Trophoblast cell (in vitro differentiated cells and primary cell): ENCODE data around the gene SH3GLB2.

ENCODE experiments used
- DNase-seq, 2 donors: peaks; one replicate each; pipeline ENCODE4 v3.0.0-alpha.2; 2016
- H2AFZ ChIP-seq: 2 replicates; pipeline ENCODE4 v1.6.1; 2013; ENCODE audit warnings: low read length, moderate library complexity, mild to moderate bottlenecking; ENCODE audit not compliant: insufficient read depth, poor library complexity
- H2AK5ac ChIP-seq: 2 replicates; pipeline ENCODE4 v1.6.1; 2013; ENCODE audit warnings: mild to moderate bottlenecking, low read length
- H2BK120ac ChIP-seq: 2 replicates; pipeline ENCODE4 v1.6.1; 2013; ENCODE audit warnings: low read length, mild to moderate bottlenecking, moderate library complexity; ENCODE audit not compliant: insufficient read depth, poor library complexity
- H2BK12ac ChIP-seq: 2 replicates; pipeline ENCODE4 v1.6.1; 2013; ENCODE audit warnings: mild to moderate bottlenecking, low read length, moderate library complexity
- H2BK5ac ChIP-seq: 2 replicates; pipeline ENCODE4 v1.6.1; 2013; ENCODE audit warnings: low read length, low read depth, moderate library complexity, mild to moderate bottlenecking; ENCODE audit not compliant: poor library complexity
- H3K14ac ChIP-seq: 2 replicates; pipeline ENCODE4 v1.6.1; 2013; ENCODE audit warnings: mild to moderate bottlenecking, low read length
- H3K18ac ChIP-seq: 2 replicates; pipeline ENCODE4 v1.6.1; 2013; ENCODE audit warnings: mild to moderate bottlenecking, low read length
- H3K23ac ChIP-seq: 2 replicates; pipeline ENCODE4 v1.6.1; 2013; ENCODE audit warnings: low read length
- H3K27ac ChIP-seq: 2 replicates; pipeline ENCODE4 v1.5.1; 2013; ENCODE audit warnings: low read depth, mild to moderate bottlenecking, inconsistent platforms, low read length, moderate library complexity
- H3K27me3 ChIP-seq: 2 replicates; pipeline ENCODE4 v1.6.1; 2013; ENCODE audit warnings: inconsistent platforms, mild to moderate bottlenecking, low read length, moderate library complexity; ENCODE audit not compliant: insufficient read depth
- H3K36me3 ChIP-seq, 2 experiments: 1 replicate in 1 of 2; 2 replicates in 1 of 2; pipeline ENCODE4 v1.6.1; 2013; ENCODE audit warnings: low read length in 2 of 2, mild to moderate bottlenecking in 2 of 2, moderate library complexity in 1 of 2; ENCODE audit not compliant: insufficient read depth in 2 of 2, control insufficient read depth in 1 of 2
- H3K4ac ChIP-seq: 2 replicates; pipeline ENCODE4 v1.6.1; 2013; ENCODE audit warnings: low read depth, mild to moderate bottlenecking, low read length, moderate library complexity
- H3K4me1 ChIP-seq, 2 experiments: 1 replicate in 1 of 2; 2 replicates in 1 of 2; pipeline ENCODE4 v1.6.1; 2013; ENCODE audit warnings: low read length in 2 of 2, mild to moderate bottlenecking in 2 of 2, moderate library complexity in 1 of 2; ENCODE audit not compliant: insufficient read depth in 2 of 2, control insufficient read depth in 1 of 2
- H3K4me2 ChIP-seq: 2 replicates; pipeline ENCODE4 v1.6.1; 2013; ENCODE audit warnings: inconsistent platforms, mild to moderate bottlenecking, low read length, moderate library complexity
- H3K4me3 ChIP-seq: 2 replicates; pipeline ENCODE4 v1.5.1; 2013; ENCODE audit warnings: mild to moderate bottlenecking, low read depth, low read length, inconsistent platforms
- H3K79me1 ChIP-seq: one replicate; pipeline ENCODE4 v1.6.1; 2013; ENCODE audit warnings: low read length
- H3K79me2 ChIP-seq: 2 replicates; pipeline ENCODE4 v1.6.1; 2013; ENCODE audit warnings: low read length, mild to moderate bottlenecking; ENCODE audit not compliant: control insufficient read depth, insufficient read depth, poor library complexity
- H3K9ac ChIP-seq: 2 replicates; pipeline ENCODE4 v1.6.1; 2013; ENCODE audit warnings: mild to moderate bottlenecking, low read length
- H3K9me3 ChIP-seq: 2 replicates; pipeline ENCODE4 v1.6.1; 2013; ENCODE audit warnings: low read depth, mild to moderate bottlenecking, control low read depth, inconsistent platforms, low read length; ENCODE audit not compliant: insufficient read depth
- H4K12ac ChIP-seq: 2 replicates; pipeline ENCODE4 v1.6.1; 2013; ENCODE audit warnings: low read depth, mild to moderate bottlenecking, low read length, moderate library complexity
- H4K8ac ChIP-seq: 2 replicates; pipeline ENCODE4 v1.6.1; 2013; ENCODE audit warnings: low read depth, mild to moderate bottlenecking, low read length, moderate library complexity
- H4K91ac ChIP-seq: one replicate; pipeline ENCODE4 v1.6.1; 2013; ENCODE audit warnings: low read depth, mild to moderate bottlenecking, low read length, moderate library complexity
- whole genome bisulfite sequencing: extraction: QIAGEN DNeasy Blood & Tissue Kit; methylation state at CpG from one replicate; pipeline ENCODE4 v1.1.7; 2013; ENCODE audit warnings: missing lambda C conversion rate; ENCODE audit not compliant: insufficient read length, insufficient coverage; ENCODE audit errors: extremely low coverage; 5-methylcytosine and 5-hydroxymethylcytosine counted together

The SH3GLB2 gene

GRCh38 chr9:129032541-129033159 lies 4.5 kb upstream of the SH3GLB2 start:
- no CpG with 5 or more reads among the region's 12 CpGs for WGBS
- Histone ChIP-seq H3K4me2 (no peak overlapping the region), H3K27ac (no peak overlapping the region), H3K18ac (no peak overlapping the region), H3K27me3 (no peaks in the 10 kb centered on the region), H3K4ac (no peak overlapping the region), H4K8ac (no peak overlapping the region), H3K9me3 (no peaks in the 10 kb centered on the region), H3K4me3 (no peak overlapping the region), H3K79me1 (peaks cover 9% of the 10 kb centered on the region), H3K14ac (no peak overlapping the region), H4K91ac (no peak overlapping the region), H3K4me1 (peaks cover 8 to 10% of the 10 kb centered on the region in 2 experiments), H2AFZ (no peak overlapping the region), H3K9ac (no peak overlapping the region), H3K79me2 (peaks cover 6% of the 10 kb centered on the region), H2BK120ac (no peak overlapping the region), H3K36me3 (no peaks in the 10 kb centered on the region), H2AK5ac (no peak overlapping the region), H2BK5ac (no peak overlapping the region), H3K23ac (no peak overlapping the region), H2BK12ac (no peak overlapping the region), H4K12ac (no peak overlapping the region)
- no peak for DNase-seq

- no peak overlapping the region for H3K18ac ChIP-seq
- no peak overlapping the region for H3K4me3 ChIP-seq
- H3K4ac ChIP-seq, result no peak overlapping the region
- H2AK5ac ChIP-seq, result no peak overlapping the region
- H4K8ac ChIP-seq, result no peak overlapping the region
- H3K27ac ChIP-seq, result no peak overlapping the region
- H3K79me1 ChIP-seq, result peaks cover 15% of the 10 kb centered on the region
- peaks cover 5% of the 10 kb centered on the region for H3K79me2 ChIP-seq
- H2BK5ac ChIP-seq, result no peak overlapping the region
- no peak overlapping the region for H2AFZ ChIP-seq
- no peak overlapping the region for H3K14ac ChIP-seq
- no peak overlapping the region for H2BK12ac ChIP-seq
- no peak overlapping the region for H2BK120ac ChIP-seq
- DNase-seq, result no peak
- no CpG with 5 or more reads among the region's 4 CpGs for WGBS
- peaks cover 12 to 14% of the 10 kb centered on the region in 2 experiments for H3K4me1 ChIP-seq
- no peaks in the 10 kb centered on the region for H3K27me3 ChIP-seq
- H3K9me3 ChIP-seq, result no peaks in the 10 kb centered on the region
- H3K4me2 ChIP-seq, result no peak overlapping the region
- H3K23ac ChIP-seq, result no peak overlapping the region
- no peak overlapping the region for H4K91ac ChIP-seq
- H3K9ac ChIP-seq, result no peak overlapping the region
- no peak overlapping the region for H4K12ac ChIP-seq
- H3K36me3 ChIP-seq, result no peaks in the 10 kb centered on the region
These were observed 3.4 kb upstream of the SH3GLB2 start for GRCh38 chr9:129031514-129031913.

GRCh38 chr9:129030191-129030590 lies 2.1 kb upstream of the SH3GLB2 start:
- no peak overlapping the region for H2AK5ac ChIP-seq

GRCh38 chr9:129027685-129028191 lies 393 bp downstream of the SH3GLB2 start:
- peak overlapping the region; percentile 34 for H4K8ac ChIP-seq
- H3K79me2 ChIP-seq, result peaks cover 11% of the 10 kb centered on the region
- H2AFZ ChIP-seq, result peak overlapping the region; percentile 38
- H3K4me1 ChIP-seq, result peaks cover 28 to 31% of the 10 kb centered on the region in 2 experiments
- H2BK12ac ChIP-seq, result peak overlapping the region; percentile 30
- H3K18ac ChIP-seq, result peak overlapping the region; percentile 74
- peak overlapping the region; percentile 81 for H3K4ac ChIP-seq
- H2BK5ac ChIP-seq, result peak overlapping the region; percentile 60
- H3K4me3 ChIP-seq, result peak overlapping the region; percentile 80
- no peaks in the 10 kb centered on the region for H3K36me3 ChIP-seq
- H3K14ac ChIP-seq, result peak overlapping the region; percentile 78
- H4K12ac ChIP-seq, result peak overlapping the region; percentile 3
- H3K27ac ChIP-seq, result peak overlapping the region; percentile 76
- peak overlapping the region; percentile 94 for H2AK5ac ChIP-seq
- H3K9ac ChIP-seq, result peak overlapping the region; percentile 75
- no peaks in the 10 kb centered on the region for H3K27me3 ChIP-seq
- peak; percentile 24 to 49 for DNase-seq
- H3K23ac ChIP-seq, result no peak overlapping the region
- no peaks in the 10 kb centered on the region for H3K9me3 ChIP-seq
- WGBS, result no CpG with 5 or more reads among the region's 47 CpGs
- H3K4me2 ChIP-seq, result peak overlapping the region; percentile 92
- peak overlapping the region; percentile 56 for H2BK120ac ChIP-seq
- peaks cover 22% of the 10 kb centered on the region for H3K79me1 ChIP-seq
- peak overlapping the region; percentile 60 for H4K91ac ChIP-seq

More at GRCh38 chr9:129030191-129030590, 2.1 kb upstream of the SH3GLB2 start:
- Histone ChIP-seq H3K36me3 (no peaks in the 10 kb centered on the region), H3K14ac (no peak overlapping the region), H2BK5ac (no peak overlapping the region), H3K23ac (no peak overlapping the region), H3K4ac (no peak overlapping the region), H3K27ac (no peak overlapping the region), H2BK12ac (no peak overlapping the region), H3K4me1 (peaks cover 16 to 18% of the 10 kb centered on the region in 2 experiments), H3K9me3 (no peaks in the 10 kb centered on the region), H2AFZ (no peak overlapping the region), H2BK120ac (no peak overlapping the region), H4K12ac (no peak overlapping the region), H3K27me3 (no peaks in the 10 kb centered on the region), H3K79me1 (peaks cover 20% of the 10 kb centered on the region), H3K79me2 (peaks cover 9% of the 10 kb centered on the region), H4K91ac (no peak overlapping the region), H4K8ac (no peak overlapping the region), H3K18ac (no peak overlapping the region), H3K9ac (no peak overlapping the region), H3K4me3 (no peak overlapping the region), H3K4me2 (no peak overlapping the region)
- DNase-seq, result no peak
